Measurements from ENCODE around the gene KIF26B.
A peak's percentile ranks its signal among the peaks of the same experiment; 100 is the strongest.

Gene KIF26B

DNA sequence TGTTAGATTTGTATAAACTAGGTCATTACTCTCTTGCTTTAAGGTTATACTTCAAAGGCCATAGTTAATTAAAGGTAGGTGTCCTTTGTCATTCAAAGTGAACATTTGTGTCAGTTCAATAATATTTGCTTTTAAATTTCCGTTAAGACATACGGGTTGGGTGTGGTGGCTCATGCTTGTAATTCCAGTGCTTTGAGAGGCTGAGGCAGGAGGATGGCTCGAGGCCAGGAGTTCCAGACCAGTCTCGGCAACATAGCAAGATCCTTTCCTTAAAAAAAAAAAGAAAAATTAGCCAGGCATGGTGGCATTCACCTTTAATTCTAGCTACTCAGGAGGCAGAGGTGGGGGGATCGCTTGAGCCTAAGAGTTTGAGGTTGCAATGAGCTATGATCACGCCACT, 80.4 kb downstream of the KIF26B start (continued):
- TF ChIP-seq POU6F1 (CRISPR knock-in tag; IDR thresholded peaks at IDR 0.05; ENCODE audit: borderline replicate concordance, low read depth): no peak

GRCh38 chr1:245240648-245241165, 85.9 kb downstream of the KIF26B start:
- TF ChIP-seq TCF4 (CRISPR knock-in tag; IDR thresholded peaks at IDR 0.05; ENCODE audit: borderline replicate concordance) (no peak), POU6F1 (CRISPR knock-in tag; IDR thresholded peaks at IDR 0.05; ENCODE audit: borderline replicate concordance, low read depth) (no peak), ZNF70 (CRISPR knock-in tag; IDR thresholded peaks at IDR 0.05) (no peak), GLIS3 (CRISPR knock-in tag; IDR thresholded peaks at IDR 0.05) (no peak), ZFP3 (CRISPR knock-in tag; IDR thresholded peaks at IDR 0.05) (no peak), TOX (CRISPR knock-in tag; IDR thresholded peaks at IDR 0.05; ENCODE audit: borderline replicate concordance) (no peak), PPARA (CRISPR knock-in tag; IDR thresholded peaks at IDR 0.05; ENCODE audit: borderline replicate concordance) (no peak), ARNTL (CRISPR knock-in tag; IDR thresholded peaks at IDR 0.05; ENCODE audit: borderline replicate concordance, low read depth) (no peak), ISL1 (CRISPR knock-in tag; IDR thresholded peaks at IDR 0.05) (no peak), ZNF565 (CRISPR knock-in tag; conservative IDR thresholded peaks at IDR 0.05; ENCODE audit: low read depth) (no peak)
- no peak for ATAC-seq

DNA sequence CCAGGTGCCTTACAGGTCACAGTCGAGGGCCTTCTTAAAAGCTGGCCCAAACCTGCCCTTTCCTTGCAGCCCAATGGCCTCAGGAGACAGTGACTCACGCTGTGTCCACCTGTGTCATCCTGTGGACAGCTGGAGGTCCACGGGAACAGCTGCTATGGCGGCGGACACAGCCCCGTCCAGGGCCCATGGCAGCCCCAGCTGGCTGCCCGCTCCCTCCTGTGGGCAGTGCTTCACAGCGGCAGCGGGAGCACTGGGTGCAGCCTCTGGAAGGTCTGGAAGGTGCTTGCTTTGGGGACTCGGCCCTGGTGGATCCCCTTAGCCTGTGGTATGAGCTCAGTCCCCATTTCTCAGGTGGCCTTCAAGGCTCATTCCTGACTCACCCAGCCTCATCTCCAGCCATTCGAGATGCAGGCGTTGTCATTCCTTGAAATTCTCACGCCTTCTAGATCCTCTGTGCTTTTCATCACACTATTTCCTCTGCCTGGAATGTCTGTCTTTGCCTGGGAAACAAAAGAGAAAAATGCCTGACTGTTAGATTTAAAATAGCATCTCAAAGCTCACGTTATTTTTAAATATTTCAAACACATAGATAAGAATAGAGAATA, 86.8 kb downstream of the KIF26B start:
- peak; percentile 20 for ATAC-seq
- TF ChIP-seq RARB (CRISPR knock-in tag; IDR thresholded peaks at IDR 0.05) (no peak), GLIS3 (CRISPR knock-in tag; IDR thresholded peaks at IDR 0.05) (no peak), ZNF8 (CRISPR knock-in tag; IDR thresholded peaks at IDR 0.05) (no peak), BACH2 (CRISPR knock-in tag; IDR thresholded peaks at IDR 0.05; ENCODE audit: borderline replicate concordance) (no peak), TSHZ2 (CRISPR knock-in tag; IDR thresholded peaks at IDR 0.05) (no peak), ZC3H10 (CRISPR knock-in tag; IDR thresholded peaks at IDR 0.05) (no peak), PPARA (CRISPR knock-in tag; IDR thresholded peaks at IDR 0.05; ENCODE audit: borderline replicate concordance) (no peak), SNAI2 (CRISPR knock-in tag; IDR thresholded peaks at IDR 0.05) (no peak), ZFP3 (CRISPR knock-in tag; IDR thresholded peaks at IDR 0.05) (no peak), CSDC2 (CRISPR knock-in tag; IDR thresholded peaks at IDR 0.05) (no peak), PATZ1 (CRISPR knock-in tag; IDR thresholded peaks at IDR 0.05; ENCODE audit: borderline replicate concordance) (no peak), CREB5 (CRISPR knock-in tag; IDR thresholded peaks at IDR 0.05; ENCODE audit: low read depth) (no peak), ESRRG (CRISPR knock-in tag; IDR thresholded peaks at IDR 0.05) (no peak), ZNF70 (CRISPR knock-in tag; IDR thresholded peaks at IDR 0.05) (no peak), TCF4 (CRISPR knock-in tag; IDR thresholded peaks at IDR 0.05; ENCODE audit: borderline replicate concordance) (no peak), ISL1 (CRISPR knock-in tag; IDR thresholded peaks at IDR 0.05) (no peak), ZFP30 (CRISPR knock-in tag; IDR thresholded peaks at IDR 0.05) (no peak), POU6F1 (CRISPR knock-in tag; IDR thresholded peaks at IDR 0.05; ENCODE audit: borderline replicate concordance, low read depth) (no peak), TOX (CRISPR knock-in tag; IDR thresholded peaks at IDR 0.05; ENCODE audit: borderline replicate concordance) (no peak)
- TF ChIP-seq, protein P1, sequence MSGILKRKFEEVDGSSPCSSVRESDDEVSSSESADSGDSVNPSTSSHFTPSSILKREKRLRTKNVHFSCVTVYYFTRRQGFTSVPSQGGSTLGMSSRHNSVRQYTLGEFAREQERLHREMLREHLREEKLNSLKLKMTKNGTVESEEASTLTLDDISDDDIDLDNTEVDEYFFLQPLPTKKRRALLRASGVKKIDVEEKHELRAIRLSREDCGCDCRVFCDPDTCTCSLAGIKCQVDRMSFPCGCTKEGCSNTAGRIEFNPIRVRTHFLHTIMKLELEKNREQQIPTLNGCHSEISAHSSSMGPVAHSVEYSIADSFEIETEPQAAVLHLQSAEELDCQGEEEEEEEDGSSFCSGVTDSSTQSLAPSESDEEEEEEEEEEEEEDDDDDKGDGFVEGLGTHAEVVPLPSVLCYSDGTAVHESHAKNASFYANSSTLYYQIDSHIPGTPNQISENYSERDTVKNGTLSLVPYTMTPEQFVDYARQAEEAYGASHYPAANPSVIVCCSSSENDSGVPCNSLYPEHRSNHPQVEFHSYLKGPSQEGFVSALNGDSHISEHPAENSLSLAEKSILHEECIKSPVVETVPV (CRISPR knock-in tag; IDR thresholded peaks at IDR 0.05): no peak

All from SK-N-SH treated with all-trans-retinoic acid at 6 μM for 48 hours (cell line).